ENCODE results near the gene MS4A1.

The MS4A1 gene

GRCh38 chr11:60459345-60459744 lies 3.7 kb downstream of the MS4A1 start:
- Histone ChIP-seq H3K4me3 (replicated peaks; ENCODE audit: low read depth, low read length) (peak overlapping the region; percentile 84), H3K36me3 (ENCODE audit: control insufficient read depth, insufficient read depth, low read length) (peaks cover 24% of the 10 kb centered on the region), H3K27me3 (replicated peaks; ENCODE audit: control insufficient read depth, insufficient read depth, low read length) (no peaks in the 10 kb centered on the region)
- DNase-seq (ENCODE audit: extremely low read depth, insufficient read length) = no peak
- no peak for TF ChIP-seq CTCF (IDR thresholded peaks at IDR 0.05; ENCODE audit: insufficient read depth, low read length, poor library complexity, severe bottlenecking)

- peaks cover 19% of the 10 kb centered on the region for H3K36me3 ChIP-seq (ENCODE audit: control insufficient read depth, insufficient read depth, low read length)
- H3K4me3 ChIP-seq (replicated peaks; ENCODE audit: low read depth, low read length) = no peak overlapping the region
- no peak for TF ChIP-seq CTCF (IDR thresholded peaks at IDR 0.05; ENCODE audit: insufficient read depth, low read length, poor library complexity, severe bottlenecking)
- DNase-seq (ENCODE audit: extremely low read depth, insufficient read length) = no peak
- no peaks in the 10 kb centered on the region for H3K27me3 ChIP-seq (replicated peaks; ENCODE audit: control insufficient read depth, insufficient read depth, low read length)
Measured at GRCh38 chr11:60468829-60469228, 13.2 kb downstream of the MS4A1 start.

DNA sequence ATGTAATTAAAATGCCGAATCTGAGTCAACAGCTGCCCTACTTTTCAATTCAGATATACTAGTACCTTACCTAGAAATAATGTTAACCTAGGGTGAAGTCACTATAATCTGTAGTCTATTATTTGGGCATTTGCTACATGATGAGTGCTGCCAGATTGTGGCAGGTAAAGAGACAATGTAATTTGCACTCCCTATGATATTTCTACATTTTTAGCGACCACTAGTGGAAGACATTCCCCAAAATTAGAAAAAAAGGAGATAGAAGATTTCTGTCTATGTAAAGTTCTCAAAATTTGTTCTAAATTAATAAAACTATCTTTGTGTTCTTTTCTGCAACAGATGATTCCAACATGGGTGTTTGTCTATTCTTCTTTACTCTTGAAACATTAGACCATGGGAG lies 14.1 kb downstream of the MS4A1 start:
- DNase-seq (ENCODE audit: extremely low read depth, insufficient read length) = no peak

DNA sequence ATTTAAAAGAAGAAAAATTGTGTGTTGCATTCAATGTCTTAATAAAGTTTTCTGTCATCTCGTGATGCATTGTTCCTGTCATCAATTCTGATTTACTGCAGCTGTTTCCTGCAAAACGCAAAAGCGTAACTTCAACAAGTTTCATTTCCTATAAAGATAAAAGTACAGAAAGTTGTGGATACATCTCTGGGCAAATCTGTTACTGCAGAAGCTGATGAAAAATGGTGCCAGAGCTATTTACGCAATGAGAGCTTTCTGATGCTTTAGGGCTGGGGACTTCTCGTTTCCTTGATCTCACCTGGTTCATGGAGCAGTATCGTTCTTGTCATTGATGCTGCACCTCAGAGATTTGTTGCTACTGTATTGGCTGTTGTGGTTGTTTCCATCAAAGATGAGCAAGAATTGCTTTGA lies 21.4 kb downstream of the MS4A1 start:
- DNase-seq (ENCODE audit: extremely low read depth, insufficient read length) = peak; percentile 68
- no peak overlapping the region for H3K4me3 ChIP-seq (replicated peaks; ENCODE audit: low read depth, low read length)

More for the DNA sequence above, 14.1 kb downstream of the MS4A1 start:
- H3K36me3 ChIP-seq (ENCODE audit: control insufficient read depth, insufficient read depth, low read length) = peaks cover 11% of the 10 kb centered on the region
- no peaks in the 10 kb centered on the region for H3K27me3 ChIP-seq (replicated peaks; ENCODE audit: control insufficient read depth, insufficient read depth, low read length)
- TF ChIP-seq CTCF (IDR thresholded peaks at IDR 0.05; ENCODE audit: insufficient read depth, low read length, poor library complexity, severe bottlenecking) = peak; percentile 9
- H3K4me3 ChIP-seq (replicated peaks; ENCODE audit: low read depth, low read length) = no peak overlapping the region

GRCh38 chr11:60482361-60482760 lies 26.7 kb downstream of the MS4A1 start:
- no peak overlapping the region for H3K4me3 ChIP-seq (replicated peaks; ENCODE audit: low read depth, low read length)
- no peak for DNase-seq (ENCODE audit: extremely low read depth, insufficient read length)
- no peak for TF ChIP-seq CTCF (IDR thresholded peaks at IDR 0.05; ENCODE audit: insufficient read depth, low read length, poor library complexity, severe bottlenecking)
- no peaks in the 10 kb centered on the region for H3K36me3 ChIP-seq (ENCODE audit: control insufficient read depth, insufficient read depth, low read length)
- no peaks in the 10 kb centered on the region for H3K27me3 ChIP-seq (replicated peaks; ENCODE audit: control insufficient read depth, insufficient read depth, low read length)

More for the DNA sequence above, 21.4 kb downstream of the MS4A1 start:
- TF ChIP-seq CTCF (IDR thresholded peaks at IDR 0.05; ENCODE audit: insufficient read depth, low read length, poor library complexity, severe bottlenecking) = no peak
- H3K27me3 ChIP-seq (replicated peaks; ENCODE audit: control insufficient read depth, insufficient read depth, low read length) = no peaks in the 10 kb centered on the region
- H3K36me3 ChIP-seq (ENCODE audit: control insufficient read depth, insufficient read depth, low read length) = no peaks in the 10 kb centered on the region

DNA sequence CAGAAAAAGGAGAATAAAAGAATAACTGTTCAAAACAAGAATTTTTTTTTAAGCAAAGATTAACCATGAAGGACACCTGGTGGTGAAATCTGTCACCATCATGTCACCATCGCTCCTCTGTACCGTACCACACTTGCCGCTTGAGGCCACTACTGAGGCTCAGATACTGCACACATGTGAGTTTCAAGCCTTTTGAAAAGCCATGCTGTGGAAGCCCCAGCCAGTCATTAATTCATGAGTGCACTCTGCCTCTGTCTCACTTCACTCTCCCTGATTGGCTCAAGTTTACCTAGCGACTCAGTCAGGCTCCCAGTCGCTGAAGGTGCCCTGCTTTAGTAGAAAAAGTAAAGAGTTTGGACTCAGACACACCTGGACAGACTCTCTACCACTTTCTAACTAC lies 30.3 kb downstream of the MS4A1 start:
- Histone ChIP-seq H3K27me3 (replicated peaks; ENCODE audit: control insufficient read depth, insufficient read depth, low read length) (no peaks in the 10 kb centered on the region), H3K36me3 (ENCODE audit: control insufficient read depth, insufficient read depth, low read length) (no peaks in the 10 kb centered on the region), H3K4me3 (replicated peaks; ENCODE audit: low read depth, low read length) (no peak overlapping the region)
- peak; percentile 56 for DNase-seq (ENCODE audit: extremely low read depth, insufficient read length)
- TF ChIP-seq CTCF (IDR thresholded peaks at IDR 0.05; ENCODE audit: insufficient read depth, low read length, poor library complexity, severe bottlenecking) = peak; percentile 94

All from GM06990 (cell line).